GM11168 (cell line): ENCODE measurements around the gene PRKCB.

ENCODE experiments used
- in situ Hi-C: fragments of 300-500 bp; cut with MboI; formaldehyde crosslinking; loops from one replicate; pipeline ENCODE4 v1.12.0; 2022; ENCODE audit warnings: low sequenced_read_pairs; ENCODE audit not compliant: unreplicated experiment

The PRKCB gene

DNA sequence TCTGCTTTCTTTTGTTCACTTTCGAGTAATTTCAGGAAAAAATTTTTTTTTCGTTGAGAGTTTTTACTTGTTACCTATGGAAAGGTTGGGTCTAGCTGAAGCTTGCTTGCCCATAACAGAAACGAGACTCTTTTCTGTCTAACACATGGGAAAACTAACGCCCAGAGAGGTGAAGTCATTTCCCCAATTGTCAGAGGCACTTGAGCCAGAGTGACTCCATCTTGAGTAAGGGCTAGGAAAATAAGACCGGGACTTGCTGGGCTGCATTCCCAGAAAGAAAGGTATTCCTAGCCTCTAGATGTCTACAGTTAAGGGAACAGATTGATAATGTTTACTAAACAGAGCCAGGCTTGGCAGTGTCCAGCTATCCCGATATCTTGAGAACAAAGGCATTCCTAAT is 26.8 kb downstream of the PRKCB start:
- in situ Hi-C loops = no loop called here

DNA sequence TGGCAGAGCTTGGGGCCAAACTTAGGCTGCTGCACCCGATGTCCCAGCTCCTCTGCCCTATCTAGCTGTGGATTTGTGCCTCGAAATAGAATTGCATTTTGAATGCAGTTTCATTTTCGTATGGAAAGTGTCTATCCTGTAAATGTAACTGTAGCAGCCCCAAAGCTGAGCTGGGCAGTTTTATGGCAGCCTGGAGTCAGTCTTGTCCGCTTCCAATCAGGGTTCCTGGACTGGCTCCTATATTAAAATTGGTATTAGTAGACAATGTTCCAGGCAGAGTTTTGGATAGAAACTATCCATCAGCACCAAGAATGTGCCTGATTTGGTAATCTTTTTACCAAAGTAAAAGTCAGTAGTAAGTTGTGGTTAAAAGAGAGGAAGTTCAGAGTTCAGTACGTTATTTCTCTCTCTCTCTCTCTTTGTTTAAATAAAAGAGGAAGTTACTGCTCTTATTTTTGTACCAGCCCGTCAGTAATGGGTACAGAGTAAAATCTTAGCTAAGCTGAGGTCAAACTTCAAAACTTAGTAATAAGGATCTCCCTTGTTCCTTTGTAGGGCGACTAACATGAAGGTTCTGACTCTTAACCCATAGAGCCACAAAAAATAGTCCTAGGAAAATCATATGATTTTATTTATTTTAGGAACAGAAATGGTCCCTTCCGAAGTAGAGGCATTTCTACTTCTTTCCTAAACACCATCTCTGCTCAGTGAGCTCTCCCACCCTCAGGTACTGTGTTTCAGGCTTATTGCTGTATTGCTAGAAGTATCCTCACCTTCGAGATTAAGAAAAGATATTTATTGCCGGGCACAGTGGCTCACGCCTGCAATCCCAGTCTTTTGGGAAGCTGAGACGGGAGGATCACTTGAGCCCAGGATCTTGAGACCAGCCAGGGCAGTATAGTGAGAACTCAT is 28.0 kb downstream of the PRKCB start:
- in situ Hi-C loops = no loop called here

GRCh38 chr16:23865853-23866252 is 30.1 kb downstream of the PRKCB start:
- in situ Hi-C loops = no loop called here

- in situ Hi-C loops = no loop called here
Observed at GRCh38 chr16:23866621-23867020, 30.8 kb downstream of the PRKCB start.

DNA sequence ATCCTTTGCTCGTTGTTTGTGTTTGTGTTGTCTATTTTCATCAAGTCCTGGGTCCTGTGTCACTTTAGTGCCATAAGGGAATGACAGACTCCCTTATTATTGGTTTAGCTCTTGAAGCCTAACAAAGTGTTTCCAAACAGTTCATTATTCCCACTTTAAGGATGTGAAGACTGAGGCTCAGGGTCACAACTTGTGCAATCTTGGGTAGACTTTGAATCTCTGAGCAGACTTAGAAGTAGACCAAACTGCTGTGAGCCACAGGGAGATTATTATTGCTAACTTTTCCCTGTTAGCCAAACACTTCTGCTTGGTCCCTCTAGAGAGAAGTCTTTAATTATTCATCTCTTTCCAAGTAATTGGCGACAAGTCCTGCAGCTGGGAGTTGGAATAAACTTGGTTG is 31.8 kb downstream of the PRKCB start:
- in situ Hi-C loops = no loop called here

- in situ Hi-C loops = no loop called here
Observed at GRCh38 chr16:23868136-23868535, 32.4 kb downstream of the PRKCB start.

- in situ Hi-C loops = no loop called here
Observed at GRCh38 chr16:23869052-23869451, 33.3 kb downstream of the PRKCB start.

GRCh38 chr16:23871924-23872323 is 36.1 kb downstream of the PRKCB start:
- in situ Hi-C loops = no loop called here

DNA sequence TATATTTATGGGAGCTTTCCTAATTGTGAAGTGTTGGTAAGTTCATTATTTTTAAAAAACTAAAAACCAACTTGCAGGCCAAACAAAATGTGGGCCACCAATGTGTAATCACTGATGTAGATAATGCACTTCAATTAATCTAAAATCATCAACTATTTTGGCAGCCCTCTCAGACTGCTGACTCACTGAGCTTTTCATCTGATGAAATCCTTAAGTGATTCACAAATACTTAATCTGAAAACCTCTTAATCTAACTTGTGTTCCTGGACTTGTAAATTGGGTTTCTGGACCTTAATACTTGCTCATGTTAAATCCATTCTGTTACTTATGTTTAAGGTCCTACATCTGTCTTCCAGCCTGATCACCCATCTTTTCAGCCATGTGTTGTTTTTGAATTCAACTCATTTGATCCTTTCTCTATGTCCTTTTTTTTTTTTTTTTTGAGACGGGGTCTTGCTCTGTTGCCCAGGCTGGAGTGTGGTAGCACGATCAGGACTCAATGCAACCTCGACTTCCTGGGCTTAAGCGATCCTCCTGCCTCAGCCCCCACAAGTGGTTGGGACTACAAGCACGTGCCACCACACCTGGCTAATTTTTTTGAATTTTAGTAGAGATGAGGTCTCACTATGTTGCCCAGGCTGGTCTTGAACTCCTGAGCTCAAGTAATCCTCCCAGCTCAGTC is 39.0 kb downstream of the PRKCB start:
- in situ Hi-C loops = no loop called here

GRCh38 chr16:23876256-23876896 is 40.6 kb downstream of the PRKCB start:
- in situ Hi-C loops = no loop called here

DNA sequence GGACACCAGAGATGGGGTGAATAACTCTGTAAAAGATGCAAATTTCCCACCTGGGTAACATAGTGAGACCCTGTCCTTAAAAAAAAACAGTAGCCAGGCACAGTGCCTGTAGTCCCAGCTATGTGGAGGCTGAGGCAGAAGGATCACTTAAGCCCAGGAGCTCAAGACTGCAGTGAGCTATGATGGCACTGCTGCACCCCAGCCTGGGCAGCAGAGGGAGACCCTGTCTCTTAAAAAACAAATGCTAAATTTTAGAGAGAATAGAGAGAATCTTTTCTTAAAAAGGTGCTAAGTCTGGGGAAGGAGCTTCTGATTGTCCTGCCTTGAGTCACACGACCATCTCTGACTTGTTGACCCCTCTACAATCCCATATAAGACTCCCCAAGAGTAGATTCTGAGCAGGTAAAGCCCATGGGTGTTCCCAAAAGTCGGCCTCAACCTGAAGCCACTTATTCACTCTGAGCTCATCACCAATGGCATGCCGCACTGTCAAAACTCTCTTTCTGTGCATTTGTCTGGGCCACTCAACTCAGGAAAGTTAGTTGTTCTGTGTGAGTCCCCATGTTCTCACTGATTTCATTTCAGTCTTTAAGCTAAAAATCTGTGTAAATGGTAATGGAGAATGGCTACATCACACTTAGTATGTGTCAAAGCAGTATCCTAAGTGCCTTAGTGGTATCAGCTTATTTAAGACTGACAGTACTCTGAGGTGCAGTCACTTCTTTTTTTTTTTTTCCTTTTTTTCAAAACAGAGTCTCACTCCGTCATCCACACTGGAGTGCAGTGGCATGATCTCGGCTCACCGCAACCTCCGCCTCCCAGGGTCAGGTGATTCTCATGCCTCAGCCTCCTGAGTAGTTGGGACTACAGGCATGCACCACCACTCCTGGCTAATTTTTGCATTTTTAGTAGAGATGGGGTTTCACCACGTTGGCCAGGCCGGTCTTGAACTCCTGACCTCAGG is 41.6 kb downstream of the PRKCB start:
- in situ Hi-C loops = no loop called here

GRCh38 chr16:23879735-23880373 is 44.1 kb downstream of the PRKCB start:
- in situ Hi-C loops = no loop called here

DNA sequence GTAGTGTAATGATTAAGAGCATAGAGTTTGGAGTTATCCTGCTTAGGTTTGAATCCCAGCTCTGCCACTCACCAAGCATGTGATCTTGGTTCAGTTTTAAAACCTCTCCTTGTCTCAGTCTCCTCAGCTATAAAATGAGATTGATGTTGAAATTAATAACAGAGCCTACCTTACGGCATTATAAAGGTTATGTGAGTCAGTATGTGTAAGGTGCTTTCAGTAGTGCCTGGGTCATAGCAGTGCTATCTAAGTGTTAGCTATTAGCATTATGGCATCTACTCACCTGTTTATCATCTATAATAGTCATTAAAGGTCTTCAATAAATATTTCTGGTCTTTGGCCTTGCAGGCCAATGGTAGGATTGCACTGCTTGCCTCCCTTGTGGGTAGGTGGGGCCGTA is 53.4 kb downstream of the PRKCB start:
- in situ Hi-C loops = no loop called here

GRCh38 chr16:23893986-23894385 is 58.2 kb downstream of the PRKCB start:
- in situ Hi-C loops = no loop called here

- in situ Hi-C loops = no loop called here
Observed at GRCh38 chr16:23895052-23895451, 59.3 kb downstream of the PRKCB start.

DNA sequence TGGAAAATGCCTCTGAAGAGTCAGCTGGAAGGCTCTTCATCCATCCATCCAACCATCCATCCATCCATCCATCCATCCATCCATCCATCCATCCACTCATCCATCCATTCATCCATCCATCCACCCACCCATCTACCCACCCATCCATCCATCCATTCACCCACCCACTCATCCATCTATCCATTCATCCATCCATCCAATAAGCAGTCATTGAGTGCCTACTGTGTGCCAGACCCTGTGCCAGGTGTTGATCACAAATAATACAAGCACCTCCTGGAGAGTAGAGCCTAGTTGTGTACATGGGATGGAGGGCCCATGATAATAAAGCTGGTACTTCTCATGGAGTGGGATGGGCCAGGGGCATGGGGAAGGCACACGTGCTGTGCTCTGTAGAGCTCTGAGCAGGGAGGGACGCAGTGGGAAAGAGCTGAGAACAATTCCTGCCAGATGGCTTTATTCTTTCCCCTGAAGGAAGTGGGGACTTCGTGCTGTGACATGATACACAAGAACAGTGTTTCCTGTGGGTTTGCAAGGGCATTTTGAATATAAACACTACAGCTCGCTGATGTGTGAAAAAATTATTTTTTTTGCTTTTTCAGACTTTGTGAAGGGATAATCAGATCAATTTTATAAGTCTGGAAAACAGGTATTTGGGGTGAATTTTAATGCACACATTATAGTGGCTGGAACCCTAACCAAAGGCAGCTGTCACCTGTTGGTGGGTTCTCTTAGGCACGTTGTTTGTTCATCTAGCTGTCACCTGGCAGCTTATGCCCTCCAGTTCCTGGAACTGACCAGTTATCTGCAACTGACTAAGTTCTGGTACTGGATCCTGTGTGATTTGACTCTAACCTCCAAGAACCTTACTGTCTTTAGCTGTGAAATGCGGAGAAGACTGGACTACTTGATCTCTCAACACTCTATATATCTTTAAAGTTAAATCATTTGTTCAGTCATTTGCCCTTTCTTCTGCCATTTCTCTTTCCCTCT is 61.3 kb downstream of the PRKCB start:
- in situ Hi-C loops = no loop called here

- in situ Hi-C loops = no loop called here
Observed at GRCh38 chr16:23898682-23899430, 63.1 kb downstream of the PRKCB start.

DNA sequence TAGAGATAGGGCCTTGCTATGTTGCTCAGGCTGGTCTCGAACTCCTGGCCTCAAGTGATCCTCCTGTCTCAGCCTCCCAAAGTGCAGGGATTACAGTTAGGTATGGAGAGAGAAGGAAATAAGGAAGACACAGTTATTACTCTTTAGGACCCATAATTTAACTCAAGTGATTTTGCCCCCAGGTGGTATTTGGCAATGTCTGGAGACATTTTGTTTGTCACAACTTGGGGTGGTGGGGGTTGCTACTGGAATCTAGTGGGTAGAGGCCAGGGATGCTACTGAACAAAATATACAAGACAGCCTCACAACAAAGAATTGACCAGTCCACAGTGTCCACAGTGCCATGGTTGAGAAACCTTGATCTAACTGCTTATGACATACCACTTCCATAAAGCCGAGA is 64.1 kb downstream of the PRKCB start:
- in situ Hi-C loops = no loop called here
